Peyer's patch (tissue), 4 donors: ENCODE measurements around the gene RIPOR1.

Experiments used
- POLR2A ChIP-seq, 2 donors: fragments of 450-650 bp; IDR thresholded peaks; one replicate each; pipeline ENCODE4 v1.5.1; 2017; ENCODE audit warnings: antibody characterized with exemption in 2 of 2, mild to moderate bottlenecking in 2 of 2, moderate library complexity in 2 of 2
- TF ChIP-seq, protein P1 (sequence below), 6 experiments: fragments of 450-650 bp in 4 of 6; fragments of 200-600 bp in 2 of 6; sonication (generic) in 1 of 6; IDR thresholded peaks; one replicate each; pipeline ENCODE4 v1.5.1; 2017 to 2019; ENCODE audit warnings: antibody characterized with exemption in 6 of 6, mild to moderate bottlenecking in 3 of 6, moderate library complexity in 1 of 6

DNA sequence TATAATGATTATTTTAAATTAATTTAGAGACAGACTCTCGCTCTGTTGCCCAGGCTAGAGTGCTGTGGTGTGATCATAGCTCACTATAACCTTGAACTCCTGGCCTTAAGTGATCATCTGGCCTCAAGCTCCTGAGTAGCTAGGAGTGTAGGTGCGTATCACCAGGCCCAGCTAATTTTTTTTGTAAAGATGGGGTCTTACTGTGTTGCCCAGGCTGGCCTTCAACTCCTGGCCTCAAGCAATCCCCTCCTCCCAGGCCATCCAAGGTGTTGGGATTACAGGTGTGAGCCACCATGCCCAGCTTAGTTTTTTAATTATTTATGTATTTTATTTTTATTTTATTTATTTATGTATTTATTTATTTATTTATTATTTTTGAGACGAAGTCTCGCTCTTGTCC, 51.6 kb downstream of the RIPOR1 start:
- TF ChIP-seq, protein P1, sequence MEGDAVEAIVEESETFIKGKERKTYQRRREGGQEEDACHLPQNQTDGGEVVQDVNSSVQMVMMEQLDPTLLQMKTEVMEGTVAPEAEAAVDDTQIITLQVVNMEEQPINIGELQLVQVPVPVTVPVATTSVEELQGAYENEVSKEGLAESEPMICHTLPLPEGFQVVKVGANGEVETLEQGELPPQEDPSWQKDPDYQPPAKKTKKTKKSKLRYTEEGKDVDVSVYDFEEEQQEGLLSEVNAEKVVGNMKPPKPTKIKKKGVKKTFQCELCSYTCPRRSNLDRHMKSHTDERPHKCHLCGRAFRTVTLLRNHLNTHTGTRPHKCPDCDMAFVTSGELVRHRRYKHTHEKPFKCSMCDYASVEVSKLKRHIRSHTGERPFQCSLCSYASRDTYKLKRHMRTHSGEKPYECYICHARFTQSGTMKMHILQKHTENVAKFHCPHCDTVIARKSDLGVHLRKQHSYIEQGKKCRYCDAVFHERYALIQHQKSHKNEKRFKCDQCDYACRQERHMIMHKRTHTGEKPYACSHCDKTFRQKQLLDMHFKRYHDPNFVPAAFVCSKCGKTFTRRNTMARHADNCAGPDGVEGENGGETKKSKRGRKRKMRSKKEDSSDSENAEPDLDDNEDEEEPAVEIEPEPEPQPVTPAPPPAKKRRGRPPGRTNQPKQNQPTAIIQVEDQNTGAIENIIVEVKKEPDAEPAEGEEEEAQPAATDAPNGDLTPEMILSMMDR (IDR thresholded peaks at IDR 0.05), result no peak
- no peak for TF ChIP-seq POLR2A (IDR thresholded peaks at IDR 0.05)
